NT2/D1 (cell line): ENCODE results near the gene SLCO4A1.
"Not testable (repeated sequence)": the region's sequence is repeated elsewhere in the genome, so short reads cannot be mapped to it uniquely, and the experiment has no call there.

Experiments used
- DNase-seq: peaks from one replicate; pipeline ENCODE4 v3.0.0-alpha.2; 2011; ENCODE audit warnings: low read depth, low spot score
- H3K27me3 ChIP-seq: 2 replicates; pipeline ENCODE4 v1.6.0; 2011; ENCODE audit warnings: mild to moderate bottlenecking; ENCODE audit not compliant: insufficient read length, insufficient read depth
- H3K36me3 ChIP-seq: 2 replicates; pipeline ENCODE4 v1.6.1; 2011; ENCODE audit warnings: mild to moderate bottlenecking, low read length, mixed read lengths; ENCODE audit not compliant: insufficient read depth, insufficient read length
- H3K4me1 ChIP-seq: 2 replicates; pipeline ENCODE4 v1.5.1; 2011; ENCODE audit not compliant: insufficient read depth, insufficient read length
- H3K4me3 ChIP-seq: 2 replicates; pipeline ENCODE4 v1.5.1; 2011; ENCODE audit warnings: low read depth; ENCODE audit not compliant: insufficient read length
- H3K9ac ChIP-seq: 2 replicates; pipeline ENCODE4 v1.6.0; 2011; ENCODE audit warnings: low read depth; ENCODE audit not compliant: insufficient read length
- H3K9me3 ChIP-seq: 2 replicates; pipeline ENCODE4 v1.5.1; 2011; ENCODE audit warnings: mild to moderate bottlenecking, low read length; ENCODE audit not compliant: insufficient read depth
- SUZ12 ChIP-seq: IDR thresholded peaks from 2 replicates; pipeline ENCODE4 v1.6.1; 2011; ENCODE audit not compliant: insufficient read length, insufficient read depth; ENCODE audit errors: extremely low read depth
- YY1 ChIP-seq: IDR thresholded peaks from 2 replicates; pipeline ENCODE4 v1.6.1; 2011; ENCODE audit not compliant: insufficient read length, insufficient read depth
- ZNF274 ChIP-seq: IDR thresholded peaks from 2 replicates; pipeline ENCODE4 v1.6.1; 2011; ENCODE audit warnings: mild to moderate bottlenecking, low read depth, low read length

The SLCO4A1 gene

DNA sequence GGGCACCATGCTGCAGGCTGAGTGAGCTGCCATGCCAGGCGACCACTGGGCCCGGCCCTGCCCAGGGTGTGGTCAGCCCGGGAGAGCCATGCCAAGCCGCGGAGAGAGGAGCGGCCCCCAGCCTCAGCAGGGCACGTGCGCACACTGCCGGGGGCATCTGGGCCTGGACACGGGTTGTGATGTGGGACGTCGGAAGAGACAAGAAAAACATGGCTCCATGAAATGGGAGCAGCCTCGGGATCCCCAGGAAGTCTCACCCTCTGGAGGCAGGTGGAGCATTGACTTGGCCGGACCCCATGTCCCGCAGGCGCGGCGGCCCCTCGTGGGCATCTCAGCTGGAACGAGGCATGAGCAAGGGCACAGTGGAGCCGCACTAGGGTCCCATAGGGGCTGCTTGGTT, 16.8 kb upstream of the SLCO4A1 start:
- no peaks in the 10 kb centered on the region for H3K36me3 ChIP-seq
- H3K9me3 ChIP-seq: peaks cover 6% of the 10 kb centered on the region; the same call in 1 of the 2 replicates
- TF ChIP-seq YY1 (no peak), SUZ12 (no peak), ZNF274 (no peak)
- H3K9ac ChIP-seq: no peak overlapping the region
- DNase-seq: no peak
- no peaks in the 10 kb centered on the region for H3K27me3 ChIP-seq
- peaks cover 36% of the 10 kb centered on the region for H3K4me1 ChIP-seq
- no peak overlapping the region for H3K4me3 ChIP-seq

DNA sequence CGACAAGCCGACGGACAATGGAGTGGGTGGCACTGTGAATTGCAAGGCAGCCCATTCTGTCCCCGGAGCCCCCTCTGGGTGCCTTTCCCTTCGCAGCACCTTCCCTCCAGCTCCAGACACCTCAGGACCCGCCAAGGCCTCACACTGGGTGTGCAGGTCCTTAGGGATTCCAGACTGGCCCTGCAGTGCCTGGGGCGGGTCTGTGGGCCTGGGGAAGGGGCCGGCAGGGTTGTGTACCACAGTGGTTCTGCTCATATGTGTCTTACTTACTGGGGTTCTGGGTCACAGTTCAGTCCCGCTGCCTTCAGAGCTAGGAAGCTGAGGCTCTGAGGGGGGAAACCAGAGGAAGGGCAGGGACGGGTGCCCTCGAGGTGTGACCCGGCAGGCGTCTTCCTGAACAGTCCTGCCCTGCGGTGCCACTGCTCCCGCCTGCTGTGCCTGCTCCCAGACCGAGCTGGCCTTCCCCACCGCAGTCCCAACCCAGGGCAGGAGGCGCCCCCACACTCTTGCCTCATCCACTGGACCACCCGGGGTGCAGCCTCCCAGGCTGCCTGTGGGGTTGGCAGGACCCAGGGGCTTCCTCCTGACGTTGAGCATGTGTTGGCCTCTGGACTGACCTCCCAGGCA, 16.3 kb upstream of the SLCO4A1 start:
- H3K9ac ChIP-seq: no peak overlapping the region
- no peak for TF ChIP-seq ZNF274
- no peak for TF ChIP-seq YY1
- no peak for TF ChIP-seq SUZ12
- no peaks in the 10 kb centered on the region for H3K27me3 ChIP-seq
- no peaks in the 10 kb centered on the region for H3K36me3 ChIP-seq
- DNase-seq: no peak
- H3K4me1 ChIP-seq: peaks cover 38% of the 10 kb centered on the region
- H3K9me3 ChIP-seq: peaks cover 6% of the 10 kb centered on the region; the same call in 1 of the 2 replicates
- H3K4me3 ChIP-seq: no peak overlapping the region

GRCh38 chr20:62627425-62627824, 14.9 kb upstream of the SLCO4A1 start:
- not testable (repeated sequence) for H3K27me3 ChIP-seq, H3K9me3 ChIP-seq, H3K4me3 ChIP-seq, H3K9ac ChIP-seq, DNase-seq, H3K36me3 ChIP-seq
- H3K4me1 ChIP-seq: peaks cover 32% of the 10 kb centered on the region

- peaks cover 6% of the 10 kb centered on the region; the same call in 1 of the 2 replicates for H3K9me3 ChIP-seq
- H3K4me3 ChIP-seq: no peak overlapping the region
- no peaks in the 10 kb centered on the region for H3K36me3 ChIP-seq
- TF ChIP-seq SUZ12 (no peak), ZNF274 (no peak), YY1 (no peak)
- no peak for DNase-seq
- peaks cover 26% of the 10 kb centered on the region for H3K4me1 ChIP-seq
- H3K9ac ChIP-seq: no peak overlapping the region
- no peaks in the 10 kb centered on the region for H3K27me3 ChIP-seq
Measured at GRCh38 chr20:62627901-62628612, 14.2 kb upstream of the SLCO4A1 start.

- peak overlapping the region; percentile 9 for H3K9ac ChIP-seq
- peaks cover 20% of the 10 kb centered on the region for H3K4me1 ChIP-seq
- TF ChIP-seq ZNF274 (no peak), YY1 (no peak), SUZ12 (no peak)
- DNase-seq: peak; percentile 39
- H3K4me3 ChIP-seq: no peak overlapping the region
- H3K36me3 ChIP-seq: no peaks in the 10 kb centered on the region
- H3K9me3 ChIP-seq: peaks cover 6% of the 10 kb centered on the region; the same call in 1 of the 2 replicates
- H3K27me3 ChIP-seq: no peaks in the 10 kb centered on the region
Measured at GRCh38 chr20:62628691-62629090, 13.6 kb upstream of the SLCO4A1 start.

- no peak overlapping the region for H3K9ac ChIP-seq
- no peak overlapping the region for H3K4me3 ChIP-seq
- H3K4me1 ChIP-seq: peaks cover 19% of the 10 kb centered on the region
- DNase-seq: no peak
- TF ChIP-seq SUZ12: no peak
- TF ChIP-seq YY1: no peak
- no peak for TF ChIP-seq ZNF274
- peaks cover 6% of the 10 kb centered on the region; the same call in 1 of the 2 replicates for H3K9me3 ChIP-seq
- H3K27me3 ChIP-seq: no peaks in the 10 kb centered on the region
- no peaks in the 10 kb centered on the region for H3K36me3 ChIP-seq
Measured at GRCh38 chr20:62629864-62630470, 12.3 kb upstream of the SLCO4A1 start.
